ENCODE measurements around the gene HHIP.

GRCh38 chr4:144714166-144714565, 68.2 kb downstream of the HHIP start:
- TF ChIP-seq CTCF (IDR thresholded peaks at IDR 0.05) (no peak), EZH2 (IDR thresholded peaks at IDR 0.05) (no peak)

Data from neural progenitor cell (in vitro differentiated cells).